ENCODE results near the gene F7.
"Not testable (repeated sequence)": the region's sequence is repeated elsewhere in the genome, so short reads cannot be mapped to it uniquely, and the experiment has no call there.

Gene F7

GRCh38 chr13:113151745-113152690 is 46.4 kb downstream of the F7 start:
- H3K27ac Mint-ChIP-seq, result peak overlapping the region; percentile 81
- peak overlapping the region; percentile 82 for H3K4me3 Mint-ChIP-seq
- peaks cover 10% of the 10 kb centered on the region for H3K9me3 Mint-ChIP-seq
- no peaks in the 10 kb centered on the region for H3K36me3 Mint-ChIP-seq (ENCODE audit: low read depth)
- peaks cover 18% of the 10 kb centered on the region for H3K4me1 Mint-ChIP-seq (ENCODE audit: low read depth)
- H3K27me3 Mint-ChIP-seq, result peaks cover 9% of the 10 kb centered on the region

- peaks cover 18% of the 10 kb centered on the region for H3K4me1 Mint-ChIP-seq (ENCODE audit: low read depth)
- peaks cover 10% of the 10 kb centered on the region for H3K9me3 Mint-ChIP-seq
- H3K4me3 Mint-ChIP-seq, result peak overlapping the region; percentile 82
- H3K27ac Mint-ChIP-seq, result peak overlapping the region; percentile 81
- no peaks in the 10 kb centered on the region for H3K36me3 Mint-ChIP-seq (ENCODE audit: low read depth)
- peaks cover 9% of the 10 kb centered on the region for H3K27me3 Mint-ChIP-seq
Measured at GRCh38 chr13:113152691-113152983, 47.0 kb downstream of the F7 start.

GRCh38 chr13:113152984-113153809 is 47.6 kb downstream of the F7 start:
- Mint-ChIP-seq H3K9me3 (peaks cover 10% of the 10 kb centered on the region), H3K4me3 (peak overlapping the region; percentile 82), H3K27me3 (peaks cover 9% of the 10 kb centered on the region), H3K36me3 (ENCODE audit: low read depth) (no peaks in the 10 kb centered on the region), H3K4me1 (ENCODE audit: low read depth) (peaks cover 18% of the 10 kb centered on the region), H3K27ac (peak overlapping the region; percentile 81)

GRCh38 chr13:113153810-113154748 is 48.5 kb downstream of the F7 start:
- peaks cover 10% of the 10 kb centered on the region for H3K9me3 Mint-ChIP-seq
- peaks cover 18% of the 10 kb centered on the region for H3K4me1 Mint-ChIP-seq (ENCODE audit: low read depth)
- H3K27me3 Mint-ChIP-seq, result peaks cover 9% of the 10 kb centered on the region
- H3K27ac Mint-ChIP-seq, result peak overlapping the region; percentile 40
- H3K4me3 Mint-ChIP-seq, result peak overlapping the region; percentile 71
- no peaks in the 10 kb centered on the region for H3K36me3 Mint-ChIP-seq (ENCODE audit: low read depth)

- no peak overlapping the region for H3K27ac Mint-ChIP-seq
Measured at GRCh38 chr13:113155201-113155600, 49.6 kb downstream of the F7 start.

GRCh38 chr13:113155982-113156655 is 50.5 kb downstream of the F7 start:
- H3K4me1 Mint-ChIP-seq (ENCODE audit: low read depth), result peaks cover 25% of the 10 kb centered on the region
- H3K4me3 Mint-ChIP-seq, result no peak overlapping the region
- peaks cover 10% of the 10 kb centered on the region for H3K9me3 Mint-ChIP-seq
- peaks cover 9% of the 10 kb centered on the region for H3K27me3 Mint-ChIP-seq
- no peak overlapping the region for H3K27ac Mint-ChIP-seq
- H3K36me3 Mint-ChIP-seq (ENCODE audit: low read depth), result no peaks in the 10 kb centered on the region

More at GRCh38 chr13:113155201-113155600, 49.6 kb downstream of the F7 start:
- H3K27me3 Mint-ChIP-seq, result peaks cover 9% of the 10 kb centered on the region
- H3K4me1 Mint-ChIP-seq (ENCODE audit: low read depth), result peaks cover 18% of the 10 kb centered on the region
- H3K36me3 Mint-ChIP-seq (ENCODE audit: low read depth), result no peaks in the 10 kb centered on the region
- H3K9me3 Mint-ChIP-seq, result peaks cover 10% of the 10 kb centered on the region
- H3K4me3 Mint-ChIP-seq, result no peak overlapping the region

- H3K4me3 Mint-ChIP-seq, result no peak overlapping the region
- H3K27ac Mint-ChIP-seq, result no peak overlapping the region
- peaks cover 24% of the 10 kb centered on the region for H3K4me1 Mint-ChIP-seq (ENCODE audit: low read depth)
- peaks cover 10% of the 10 kb centered on the region for H3K9me3 Mint-ChIP-seq
- peaks cover 5% of the 10 kb centered on the region for H3K27me3 Mint-ChIP-seq
- no peaks in the 10 kb centered on the region for H3K36me3 Mint-ChIP-seq (ENCODE audit: low read depth)
Measured at GRCh38 chr13:113157206-113157928, 51.8 kb downstream of the F7 start.

GRCh38 chr13:113157929-113158747 is 52.5 kb downstream of the F7 start, which contains the start of gene PROZ:
PROZ (plus strand) TSS chr13:113158648; CDS start chr13:113158661, 13 bp downstream.
- Mint-ChIP-seq H3K4me1 (ENCODE audit: low read depth) (peaks cover 20% of the 10 kb centered on the region), H3K27me3 (no peaks in the 10 kb centered on the region), H3K27ac (no peak within 1 kb of the TSS), H3K36me3 (ENCODE audit: low read depth) (no peaks in the 10 kb centered on the region), H3K9me3 (peaks cover 10% of the 10 kb centered on the region), H3K4me3 (no peak within 1 kb of the TSS)

GRCh38 chr13:113158946-113159345 is 53.4 kb downstream of the F7 start:
- H3K27ac Mint-ChIP-seq, result no peak overlapping the region
- no peaks in the 10 kb centered on the region for H3K36me3 Mint-ChIP-seq (ENCODE audit: low read depth)
- peaks cover 3% of the 10 kb centered on the region for H3K27me3 Mint-ChIP-seq
- no peak overlapping the region for H3K4me3 Mint-ChIP-seq
- peaks cover 20% of the 10 kb centered on the region for H3K4me1 Mint-ChIP-seq (ENCODE audit: low read depth)
- H3K9me3 Mint-ChIP-seq, result peaks cover 10% of the 10 kb centered on the region

- H3K4me3 Mint-ChIP-seq, result no peak overlapping the region
- H3K36me3 Mint-ChIP-seq (ENCODE audit: low read depth), result no peaks in the 10 kb centered on the region
- H3K4me1 Mint-ChIP-seq (ENCODE audit: low read depth), result peaks cover 20% of the 10 kb centered on the region
- H3K27me3 Mint-ChIP-seq, result peaks cover 3% of the 10 kb centered on the region
- no peak overlapping the region for H3K27ac Mint-ChIP-seq
- H3K9me3 Mint-ChIP-seq, result peaks cover 10% of the 10 kb centered on the region
Measured at GRCh38 chr13:113159701-113160100, 54.1 kb downstream of the F7 start.

- Mint-ChIP-seq H3K27me3 (peaks cover 3% of the 10 kb centered on the region), H3K9me3 (no peaks in the 10 kb centered on the region), H3K4me1 (ENCODE audit: low read depth) (peaks cover 21% of the 10 kb centered on the region), H3K27ac (peak overlapping the region; percentile 74), H3K4me3 (peak overlapping the region; percentile 54), H3K36me3 (ENCODE audit: low read depth) (no peaks in the 10 kb centered on the region)
Measured at GRCh38 chr13:113160983-113161382, 55.4 kb downstream of the F7 start.

GRCh38 chr13:113161433-113161832 is 55.8 kb downstream of the F7 start:
- Mint-ChIP-seq H3K36me3 (ENCODE audit: low read depth) (no peaks in the 10 kb centered on the region), H3K27ac (peak overlapping the region; percentile 74), H3K4me3 (peak overlapping the region; percentile 54), H3K4me1 (ENCODE audit: low read depth) (peaks cover 26% of the 10 kb centered on the region), H3K27me3 (peaks cover 3% of the 10 kb centered on the region), H3K9me3 (no peaks in the 10 kb centered on the region)

GRCh38 chr13:113161975-113162374 is 56.4 kb downstream of the F7 start:
- not testable (repeated sequence) for H3K4me3 Mint-ChIP-seq; H3K36me3 Mint-ChIP-seq (ENCODE audit: low read depth); H3K27me3 Mint-ChIP-seq; H3K27ac Mint-ChIP-seq; H3K9me3 Mint-ChIP-seq
- peaks cover 29% of the 10 kb centered on the region for H3K4me1 Mint-ChIP-seq (ENCODE audit: low read depth)
